DOHH2 (cell line): ENCODE data around the gene LRRC4C.

Experiments used
- H3F3A ChIP-seq: fragments of 200-600 bp; sonication (generic), shearing (Covaris generic); 2 replicates; pipeline ENCODE4 v1.6.0; 2016; ENCODE audit warnings: antibody characterized with exemption, mild to moderate bottlenecking; ENCODE audit not compliant: control insufficient read depth, insufficient read depth
- H3K27ac ChIP-seq: fragments of 200-600 bp; sonication (generic); 2 replicates; pipeline ENCODE4 v1.5.1; 2014; ENCODE audit warnings: low read depth, mild to moderate bottlenecking, low read length, moderate library complexity
- H3K27me3 ChIP-seq: fragments of 200-600 bp; sonication (generic); 2 replicates; pipeline ENCODE4 v1.6.1; 2014; ENCODE audit warnings: mild to moderate bottlenecking, low read length, mixed read lengths; ENCODE audit not compliant: control insufficient read depth
- H3K36me3 ChIP-seq: fragments of 200-600 bp; sonication (generic); 2 replicates; pipeline ENCODE4 v1.6.1; 2014; ENCODE audit warnings: mild to moderate bottlenecking, low read length, moderate library complexity, mixed read lengths; ENCODE audit not compliant: control insufficient read depth
- H3K4me1 ChIP-seq: fragments of 200-600 bp; sonication (generic); 2 replicates; pipeline ENCODE4 v1.6.1; 2014; ENCODE audit warnings: mild to moderate bottlenecking, low read length, mixed read lengths; ENCODE audit not compliant: control insufficient read depth
- H3K4me2 ChIP-seq: fragments of 200-600 bp; sonication (generic); 2 replicates; pipeline ENCODE4 v1.6.0; 2014; ENCODE audit warnings: mild to moderate bottlenecking, low read length, moderate library complexity
- H3K4me3 ChIP-seq: fragments of 200-600 bp; sonication (generic); 2 replicates; pipeline ENCODE4 v1.5.1; 2014; ENCODE audit warnings: mild to moderate bottlenecking, low read length, mixed read lengths
- H3K79me2 ChIP-seq: fragments of 200-600 bp; sonication (generic); 2 replicates; pipeline ENCODE4 v1.6.1; 2014; ENCODE audit warnings: mild to moderate bottlenecking, low read length, mixed read lengths; ENCODE audit not compliant: control insufficient read depth
- H3K9me2 ChIP-seq: fragments of 200-600 bp; sonication (generic); replicated peaks from 2 replicates; pipeline ENCODE4 v1.6.1; 2014; ENCODE audit warnings: mild to moderate bottlenecking, low read length, mixed read lengths; ENCODE audit not compliant: control insufficient read depth
- H3K9me3 ChIP-seq: fragments of 200-600 bp; sonication (generic); 2 replicates; pipeline ENCODE4 v1.6.1; 2014; ENCODE audit warnings: antibody characterized with exemption, low read length, mixed read lengths; ENCODE audit not compliant: control insufficient read depth, insufficient read depth
- H4K20me1 ChIP-seq: fragments of 200-600 bp; sonication (generic); 2 replicates; pipeline ENCODE4 v1.6.0; 2014; ENCODE audit warnings: low read depth, mild to moderate bottlenecking, antibody characterized with exemption, low read length, moderate library complexity; ENCODE audit not compliant: control insufficient read depth, insufficient read depth
- EZH2phosphoT487 ChIP-seq: fragments of 200-600 bp; sonication (generic); IDR thresholded peaks from 2 replicates; pipeline ENCODE4 v1.6.1; 2017; ENCODE audit warnings: borderline replicate concordance, mild to moderate bottlenecking, antibody characterized with exemption, low read length, moderate library complexity, mixed read lengths
- TF ChIP-seq, protein P1 (sequence below): fragments of 200-600 bp; sonication (generic); IDR thresholded peaks from one replicate; pipeline ENCODE4 v1.5.1; 2014; ENCODE audit warnings: antibody characterized with exemption, mild to moderate bottlenecking, low read depth, low read length; ENCODE audit not compliant: poor library complexity, severe bottlenecking

LRRC4C gene

GRCh38 chr11:41099654-41100053 lies 359.8 kb downstream of the LRRC4C start:
- Histone ChIP-seq H3K27ac (no peak overlapping the region), H3K4me1 (no peaks in the 10 kb centered on the region), H3K4me3 (no peak overlapping the region), H3F3A (no peaks in the 10 kb centered on the region), H3K27me3 (no peaks in the 10 kb centered on the region), H3K9me2 (no peaks in the 10 kb centered on the region), H3K9me3 (peaks cover 4% of the 10 kb centered on the region; the same call in 1 of the 2 replicates), H3K4me2 (no peak overlapping the region), H3K79me2 (no peaks in the 10 kb centered on the region), H3K36me3 (no peaks in the 10 kb centered on the region), H4K20me1 (no peaks in the 10 kb centered on the region)
- TF ChIP-seq, protein P1, sequence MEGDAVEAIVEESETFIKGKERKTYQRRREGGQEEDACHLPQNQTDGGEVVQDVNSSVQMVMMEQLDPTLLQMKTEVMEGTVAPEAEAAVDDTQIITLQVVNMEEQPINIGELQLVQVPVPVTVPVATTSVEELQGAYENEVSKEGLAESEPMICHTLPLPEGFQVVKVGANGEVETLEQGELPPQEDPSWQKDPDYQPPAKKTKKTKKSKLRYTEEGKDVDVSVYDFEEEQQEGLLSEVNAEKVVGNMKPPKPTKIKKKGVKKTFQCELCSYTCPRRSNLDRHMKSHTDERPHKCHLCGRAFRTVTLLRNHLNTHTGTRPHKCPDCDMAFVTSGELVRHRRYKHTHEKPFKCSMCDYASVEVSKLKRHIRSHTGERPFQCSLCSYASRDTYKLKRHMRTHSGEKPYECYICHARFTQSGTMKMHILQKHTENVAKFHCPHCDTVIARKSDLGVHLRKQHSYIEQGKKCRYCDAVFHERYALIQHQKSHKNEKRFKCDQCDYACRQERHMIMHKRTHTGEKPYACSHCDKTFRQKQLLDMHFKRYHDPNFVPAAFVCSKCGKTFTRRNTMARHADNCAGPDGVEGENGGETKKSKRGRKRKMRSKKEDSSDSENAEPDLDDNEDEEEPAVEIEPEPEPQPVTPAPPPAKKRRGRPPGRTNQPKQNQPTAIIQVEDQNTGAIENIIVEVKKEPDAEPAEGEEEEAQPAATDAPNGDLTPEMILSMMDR, result no peak
- no peak for TF ChIP-seq EZH2phosphoT487

DNA sequence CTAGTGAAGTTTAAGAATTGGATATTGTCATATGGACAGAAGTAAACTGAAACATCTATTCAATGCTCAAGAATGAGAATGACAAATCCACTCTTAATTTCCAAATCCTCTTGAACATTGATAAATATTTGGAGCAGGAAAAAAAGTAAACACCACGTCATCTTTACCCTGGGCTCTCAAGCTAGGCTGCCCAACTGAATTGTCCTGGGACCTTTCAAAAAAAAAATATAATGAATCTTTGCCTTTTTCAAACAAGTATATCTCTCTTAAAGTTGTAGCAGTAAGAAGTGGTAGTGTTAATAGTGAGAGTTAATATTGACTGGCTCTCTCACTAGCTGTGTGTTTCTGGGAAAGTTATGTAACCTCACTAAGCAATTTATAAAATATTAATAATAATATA lies 374.3 kb downstream of the LRRC4C start:
- Histone ChIP-seq H3K4me2 (no peak overlapping the region), H3K79me2 (no peaks in the 10 kb centered on the region), H3K4me1 (no peaks in the 10 kb centered on the region), H3K9me2 (no peaks in the 10 kb centered on the region), H3K4me3 (no peak overlapping the region), H3K9me3 (no peaks in the 10 kb centered on the region), H3F3A (no peaks in the 10 kb centered on the region), H3K36me3 (no peaks in the 10 kb centered on the region), H3K27ac (no peak overlapping the region), H4K20me1 (no peaks in the 10 kb centered on the region), H3K27me3 (no peaks in the 10 kb centered on the region)
- TF ChIP-seq, protein P1, result no peak
- no peak for TF ChIP-seq EZH2phosphoT487

- H3K9me2 ChIP-seq, result no peaks in the 10 kb centered on the region
- H3K4me2 ChIP-seq, result no peak overlapping the region
- H3F3A ChIP-seq, result no peaks in the 10 kb centered on the region
- H3K36me3 ChIP-seq, result no peaks in the 10 kb centered on the region
- H3K79me2 ChIP-seq, result no peaks in the 10 kb centered on the region
- H3K4me1 ChIP-seq, result no peaks in the 10 kb centered on the region
- no peaks in the 10 kb centered on the region for H4K20me1 ChIP-seq
- H3K4me3 ChIP-seq, result no peak overlapping the region
- H3K27ac ChIP-seq, result no peak overlapping the region
- TF ChIP-seq EZH2phosphoT487, result no peak
- TF ChIP-seq, protein P1, result no peak
- H3K9me3 ChIP-seq, result no peaks in the 10 kb centered on the region; the same call in 1 of the 2 replicates
- H3K27me3 ChIP-seq, result no peaks in the 10 kb centered on the region
Measured at GRCh38 chr11:41081756-41082285, 377.6 kb downstream of the LRRC4C start.
